MCF 10A (cell line): ENCODE data around the gene HK2. TPM values are rescaled to one million over a fixed set of nuclear protein-coding genes. Genes with fewer than 3 reads are reported as not detected.
A peak's percentile ranks its signal among the peaks of the same experiment; 100 is the strongest.
"Not testable (repeated sequence)": the region's sequence is repeated elsewhere in the genome, so short reads cannot be mapped to it uniquely, and the experiment has no call there.

Experiments
- BruUV-seq: library from RNA; stranded (reverse); fragments of 400-500 nt; replicated peaks from 2 replicates; lab custom pipeline; 2021; lab: Mats Ljungman, UMichigan
- CTCF ChIA-PET: fragments of 300-600 bp; sonication (Branson Sonifier 250); formaldehyde crosslinking; extraction: SDS; loops from one replicate; lab custom pipeline; 2021; ENCODE audit warnings: antibody characterized with exemption, inconsistent platforms; lab: Yijun Ruan, JAX
- POLR2A ChIA-PET: fragments of 300-600, 350-650 bp; sonication (Branson Sonifier 250); formaldehyde crosslinking; extraction: SDS; loops from one replicate; lab custom pipeline; 2020; ENCODE audit warnings: antibody characterized with exemption, inconsistent platforms; lab: Yijun Ruan, JAX
- DNase-seq: peaks from one replicate; pipeline ENCODE4 v3.0.0-alpha.2; 2018; ENCODE audit not compliant: unreplicated experiment
- H3K27ac Mint-ChIP-seq: one replicate; pipeline ENCODE4 v1.8.0; 2022; ENCODE audit warnings: mild to moderate bottlenecking, low read depth, mixed read lengths; ENCODE audit not compliant: unreplicated experiment
- H3K27me3 Mint-ChIP-seq: one replicate; pipeline ENCODE4 v1.8.0; 2022; ENCODE audit warnings: mixed read lengths; ENCODE audit not compliant: insufficient read depth, unreplicated experiment
- H3K36me3 Mint-ChIP-seq: one replicate; pipeline ENCODE4 v1.8.0; 2022; ENCODE audit warnings: mild to moderate bottlenecking, moderate library complexity, mixed read lengths; ENCODE audit not compliant: insufficient read depth, unreplicated experiment
- H3K4me1 Mint-ChIP-seq: one replicate; pipeline ENCODE4 v1.8.0; 2022; ENCODE audit warnings: mixed read lengths; ENCODE audit not compliant: insufficient read depth, unreplicated experiment
- H3K4me3 Mint-ChIP-seq: one replicate; pipeline ENCODE4 v1.8.0; 2022; ENCODE audit warnings: mild to moderate bottlenecking, moderate library complexity, mixed read lengths; ENCODE audit not compliant: unreplicated experiment
- H3K9me3 Mint-ChIP-seq: one replicate; pipeline ENCODE4 v1.8.0; 2022; ENCODE audit warnings: mixed read lengths; ENCODE audit not compliant: unreplicated experiment
- intact Hi-C: fragments of 100-400 bp; cut with micrococcal nuclease; formaldehyde crosslinking; loops from 2 replicates; pipeline ENCODE4 v1.14.1; 2022
- total RNA-seq: library from RNA; stranded (reverse); gene quantifications from 2 replicates; pipeline ENCODE4 v1.2.3, GENCODE V29; 2022
- TF ChIP-seq, protein P1 (sequence below): fragments of 200-600 bp; IDR thresholded peaks from one replicate; pipeline ENCODE4 v1.8.0; 2022; ENCODE audit warnings: antibody characterized with exemption, mild to moderate bottlenecking; ENCODE audit not compliant: unreplicated experiment

Gene HK2
- total RNA-seq, 1 experiment from 2014 or later = 47.8 TPM

DNA sequence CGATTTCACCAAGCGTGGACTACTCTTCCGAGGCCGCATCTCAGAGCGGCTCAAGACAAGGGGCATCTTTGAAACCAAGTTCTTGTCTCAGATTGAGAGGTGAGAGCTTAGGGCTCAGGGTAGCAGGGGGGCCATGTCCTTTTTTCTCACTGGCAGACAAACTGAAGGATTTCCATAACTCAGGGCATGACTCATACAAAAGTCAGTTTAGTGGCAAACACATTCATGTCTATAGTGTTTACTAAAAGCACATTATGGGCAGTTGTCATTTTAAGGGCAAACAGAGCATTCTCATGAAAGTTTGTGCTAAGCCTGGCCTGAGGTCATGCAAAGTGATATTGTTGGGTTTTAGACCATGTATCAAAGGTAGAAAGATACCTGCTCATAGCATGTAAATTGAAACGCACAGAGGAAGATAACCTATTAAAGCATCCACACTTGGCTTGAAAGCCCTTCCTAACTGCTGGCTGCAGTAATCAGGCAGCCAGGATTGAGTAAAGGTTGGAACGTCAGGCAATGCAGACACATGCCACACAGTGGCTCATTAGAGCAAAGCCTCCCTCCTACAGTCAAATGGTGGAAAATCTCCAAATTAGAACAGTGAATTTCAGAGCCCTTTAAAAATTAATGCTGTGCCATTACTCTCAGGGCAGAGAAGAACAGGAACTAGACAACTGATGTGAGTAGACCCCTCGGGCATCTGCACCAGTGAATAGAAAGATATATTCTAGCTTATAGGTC, 54.2 kb downstream of the HK2 start:
- CTCF ChIA-PET = interaction anchor here (0.6 to 2.0 kb wide), 9 partner anchors 9 to 251 kb away, joined by 3 to 15 read pairs (median 4); no protein-coding TSS in a partner anchor

DNA sequence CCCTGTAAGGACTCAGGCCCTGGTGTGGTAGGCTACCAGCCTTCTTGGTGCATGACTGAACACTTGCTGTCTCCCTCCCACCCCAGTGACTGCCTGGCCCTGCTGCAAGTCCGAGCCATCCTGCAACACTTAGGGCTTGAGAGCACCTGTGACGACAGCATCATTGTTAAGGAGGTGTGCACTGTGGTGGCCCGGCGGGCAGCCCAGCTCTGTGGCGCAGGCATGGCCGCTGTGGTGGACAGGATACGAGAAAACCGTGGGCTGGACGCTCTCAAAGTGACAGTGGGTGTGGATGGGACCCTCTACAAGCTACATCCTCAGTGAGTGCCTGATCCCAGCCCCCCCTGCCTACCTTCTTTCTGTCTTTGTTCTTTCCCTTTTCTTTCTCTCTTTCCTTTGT, 55.2 kb downstream of the HK2 start:
- no TSS peak for BruUV-seq
- TF ChIP-seq, protein P1, sequence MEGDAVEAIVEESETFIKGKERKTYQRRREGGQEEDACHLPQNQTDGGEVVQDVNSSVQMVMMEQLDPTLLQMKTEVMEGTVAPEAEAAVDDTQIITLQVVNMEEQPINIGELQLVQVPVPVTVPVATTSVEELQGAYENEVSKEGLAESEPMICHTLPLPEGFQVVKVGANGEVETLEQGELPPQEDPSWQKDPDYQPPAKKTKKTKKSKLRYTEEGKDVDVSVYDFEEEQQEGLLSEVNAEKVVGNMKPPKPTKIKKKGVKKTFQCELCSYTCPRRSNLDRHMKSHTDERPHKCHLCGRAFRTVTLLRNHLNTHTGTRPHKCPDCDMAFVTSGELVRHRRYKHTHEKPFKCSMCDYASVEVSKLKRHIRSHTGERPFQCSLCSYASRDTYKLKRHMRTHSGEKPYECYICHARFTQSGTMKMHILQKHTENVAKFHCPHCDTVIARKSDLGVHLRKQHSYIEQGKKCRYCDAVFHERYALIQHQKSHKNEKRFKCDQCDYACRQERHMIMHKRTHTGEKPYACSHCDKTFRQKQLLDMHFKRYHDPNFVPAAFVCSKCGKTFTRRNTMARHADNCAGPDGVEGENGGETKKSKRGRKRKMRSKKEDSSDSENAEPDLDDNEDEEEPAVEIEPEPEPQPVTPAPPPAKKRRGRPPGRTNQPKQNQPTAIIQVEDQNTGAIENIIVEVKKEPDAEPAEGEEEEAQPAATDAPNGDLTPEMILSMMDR = no peak
- Mint-ChIP-seq H3K4me1 (peaks cover 16% of the 10 kb centered on the region), H3K4me3 (no peak overlapping the region), H3K27ac (no peak overlapping the region), H3K9me3 (no peaks in the 10 kb centered on the region), H3K36me3 (peaks cover 51% of the 10 kb centered on the region), H3K27me3 (no peaks in the 10 kb centered on the region)
- no peak for DNase-seq
- CTCF ChIA-PET = interaction anchor here (0.5 to 1.5 kb wide), 5 partner anchors 10 to 349 kb away, joined by 3 to 7 read pairs (median 4); no protein-coding TSS in a partner anchor
- intact Hi-C loops = no loop called here
- POLR2A ChIA-PET = no interaction called here

More for the DNA sequence above, 54.2 kb downstream of the HK2 start:
- Mint-ChIP-seq H3K27me3 (no peaks in the 10 kb centered on the region), H3K4me3 (no peak overlapping the region), H3K9me3 (no peaks in the 10 kb centered on the region), H3K36me3 (peaks cover 57% of the 10 kb centered on the region), H3K4me1 (peaks cover 8% of the 10 kb centered on the region), H3K27ac (peak overlapping the region; percentile 69)
- no TSS peak for BruUV-seq
- intact Hi-C loops = no loop called here
- DNase-seq = peak; percentile 45
- TF ChIP-seq, protein P1 = no peak
- POLR2A ChIA-PET = interaction anchor here (1.1 to 1.8 kb wide), 2 partner anchors 11 to 53 kb away, joined by 3 to 8 read pairs; no protein-coding TSS in a partner anchor

DNA sequence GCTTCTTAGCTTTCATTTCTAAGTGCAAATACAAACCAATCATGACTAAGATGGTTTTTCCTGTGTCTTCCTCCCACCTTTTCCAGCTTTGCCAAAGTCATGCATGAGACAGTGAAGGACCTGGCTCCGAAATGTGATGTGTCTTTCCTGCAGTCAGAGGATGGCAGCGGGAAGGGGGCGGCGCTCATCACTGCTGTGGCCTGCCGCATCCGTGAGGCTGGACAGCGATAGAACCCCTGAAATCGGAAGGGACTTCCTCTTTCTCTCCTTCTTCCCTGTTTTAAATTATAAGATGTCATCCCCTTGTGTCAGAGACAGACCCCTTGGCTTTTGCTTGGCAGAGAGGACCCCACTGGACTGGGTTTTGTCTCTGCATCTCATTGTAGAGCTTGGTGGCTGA, 56.8 kb downstream of the HK2 start:
- Mint-ChIP-seq H3K4me1 (peaks cover 16% of the 10 kb centered on the region), H3K36me3 (peaks cover 48% of the 10 kb centered on the region), H3K27me3 (no peaks in the 10 kb centered on the region), H3K9me3 (no peaks in the 10 kb centered on the region), H3K27ac (no peak overlapping the region), H3K4me3 (no peak overlapping the region)
- intact Hi-C loops = loop anchor here (5.0 kb wide), 1 partner anchor 67 kb away; the partner anchor contains the start of gene POLE4
- DNase-seq = no peak
- BruUV-seq = no TSS peak
- POLR2A ChIA-PET = interaction anchor here (0.5 kb wide), 1 partner anchor 1896 kb away, joined by 3 read pairs; no protein-coding TSS in a partner anchor
- CTCF ChIA-PET = interaction anchor here (0.5 kb wide), 1 partner anchor 1217 kb away, joined by 5 read pairs; no protein-coding TSS in a partner anchor
- TF ChIP-seq, protein P1 = no peak

DNA sequence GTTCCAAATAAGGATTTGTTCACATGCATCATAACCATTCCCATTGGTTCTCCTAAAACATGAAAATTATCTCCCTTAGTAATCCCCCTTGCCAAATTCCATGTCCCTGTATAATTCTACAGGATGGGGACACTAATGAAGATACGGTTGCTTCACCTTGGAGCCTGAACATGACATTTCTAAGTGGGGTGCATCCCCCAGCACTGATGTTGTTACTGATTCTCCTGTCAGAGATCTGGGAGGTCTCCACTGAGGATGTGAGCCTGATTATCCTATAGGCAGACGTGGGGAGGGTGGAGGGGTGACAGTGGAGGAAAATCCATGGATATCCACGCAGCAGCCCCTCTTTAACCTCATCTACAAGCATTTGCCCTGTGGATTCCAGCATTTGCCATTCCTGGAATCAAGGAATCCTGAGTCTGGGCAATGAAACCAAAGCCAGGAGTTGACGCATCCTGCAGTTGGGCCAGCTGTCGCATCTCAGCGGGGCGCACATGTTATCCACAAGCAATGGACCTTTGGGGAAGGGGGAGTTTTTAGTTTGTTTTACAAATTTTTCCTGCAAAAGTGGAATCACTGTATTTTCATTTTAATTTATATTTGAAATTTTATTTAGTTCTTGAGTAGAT, 57.3 kb downstream of the HK2 start:
- DNase-seq = no peak
- H3K9me3 Mint-ChIP-seq = no peaks in the 10 kb centered on the region
- no peaks in the 10 kb centered on the region for H3K27me3 Mint-ChIP-seq
- H3K4me1 Mint-ChIP-seq = peaks cover 16% of the 10 kb centered on the region
- BruUV-seq = no TSS peak
- intact Hi-C loops = loop anchor here (5.0 kb wide), 1 partner anchor 66 kb away; the partner anchor contains the start of gene POLE4
- CTCF ChIA-PET = interaction anchor here (0.5 to 1.4 kb wide), 2 partner anchors 179 to 1218 kb away, joined by 5 read pairs; no protein-coding TSS in a partner anchor
- TF ChIP-seq, protein P1 = no peak
- peaks cover 49% of the 10 kb centered on the region for H3K36me3 Mint-ChIP-seq
- POLR2A ChIA-PET = no interaction called here
- H3K27ac Mint-ChIP-seq = no peak overlapping the region
- no peak overlapping the region for H3K4me3 Mint-ChIP-seq

DNA sequence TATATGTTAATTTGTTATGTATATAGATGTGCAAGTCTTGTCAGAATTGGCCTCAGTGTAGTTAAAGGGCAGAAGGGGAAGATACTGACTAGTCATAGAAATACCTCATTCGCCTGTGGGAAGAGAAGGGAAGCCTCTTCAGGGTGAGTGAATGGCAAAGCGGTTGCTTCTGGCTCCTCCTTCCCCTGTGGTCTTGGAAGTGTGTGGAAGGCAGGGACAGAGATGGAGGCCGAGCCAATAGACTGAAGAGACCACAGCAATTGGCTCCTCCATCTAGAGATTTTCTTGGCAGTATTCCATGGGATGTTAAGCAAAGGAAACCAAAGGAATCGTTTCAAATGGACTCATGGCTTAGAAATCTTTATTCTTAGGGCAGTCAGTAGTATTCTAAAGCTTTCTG, 57.9 kb downstream of the HK2 start:
- not testable (repeated sequence) for H3K27ac Mint-ChIP-seq, H3K9me3 Mint-ChIP-seq

More for the DNA sequence above, 57.9 kb downstream of the HK2 start:
- BruUV-seq, H3K27me3 Mint-ChIP-seq, POLR2A ChIA-PET, H3K4me3 Mint-ChIP-seq, DNase-seq: not testable (repeated sequence)
- Mint-ChIP-seq H3K4me1 (peaks cover 16% of the 10 kb centered on the region), H3K36me3 (peaks cover 45% of the 10 kb centered on the region)
- CTCF ChIA-PET = interaction anchor here (1.4 kb wide), 1 partner anchor 180 kb away, joined by 5 read pairs; no protein-coding TSS in a partner anchor
- intact Hi-C loops = loop anchor here (5.0 kb wide), 1 partner anchor 65 kb away; the partner anchor contains the start of gene POLE4
